B cell (primary cell): Measurements from ENCODE around the gene KCTD17. TPM values are rescaled to one million over a fixed set of nuclear protein-coding genes. Genes with fewer than 3 reads are reported as not detected.

Source experiments
- ATAC-seq: fragments of 200-7000 bp; cut with Tn5 transposase; one replicate; pipeline ENCODE4 v1.10.0; 2021; ENCODE audit warnings: low read depth, mild to moderate bottlenecking, moderate number of reproducible peaks, moderate library complexity
- CTCF ChIA-PET: fragments of 350-600 bp; sonication (Branson Sonifier 250); formaldehyde crosslinking; loops from one replicate; lab custom pipeline; 2021; ENCODE audit warnings: antibody characterized with exemption, inconsistent platforms; lab: Charles Lee
- POLR2A ChIA-PET: fragments of 350-600 bp; sonication (Branson Sonifier 250); formaldehyde crosslinking; loops from one replicate; lab custom pipeline; 2021; ENCODE audit warnings: antibody characterized with exemption; lab: Charles Lee
- DNase-seq: peaks from one replicate; pipeline ENCODE4 v3.0.0; 2013
- H2AFZ ChIP-seq: 2 replicates; pipeline ENCODE4 v1.6.1; 2012; ENCODE audit warnings: mild to moderate bottlenecking, low read depth, low read length; ENCODE audit not compliant: insufficient read depth, poor library complexity, severe bottlenecking
- H3K27ac ChIP-seq, 2 donors: 1 replicate in 1 of 2; 2 replicates in 1 of 2; pipeline ENCODE4 v1.5.1; 2012 to 2013; ENCODE audit warnings: low read length in 2 of 2, mild to moderate bottlenecking in 2 of 2, moderate library complexity in 1 of 2
- H3K27me3 ChIP-seq, 4 experiments: fragments of 200-600 bp in 1 of 4; sonication (generic) in 1 of 4; replicated peaks in 1 of 4; 1 replicate in 2 of 4; 2 replicates in 2 of 4; pipeline versions ENCODE4 v1.6.1 to v1.7.0; 2013 to 2016; ENCODE audit warnings: low read length in 3 of 4, mild to moderate bottlenecking in 2 of 4, mixed read lengths in 1 of 4, moderate library complexity in 1 of 4; ENCODE audit not compliant: insufficient read depth in 4 of 4, control insufficient read depth in 3 of 4; ENCODE audit errors: control extremely low read depth in 1 of 4
- H3K36me3 ChIP-seq, 2 experiments: replicated peaks in 1 of 2; 1 replicate in 1 of 2; 2 replicates in 1 of 2; pipeline versions ENCODE4 v1.6.1 to v1.7.1; 2013; ENCODE audit warnings: low read length in 1 of 2; ENCODE audit not compliant: insufficient read depth in 2 of 2, control insufficient read depth in 1 of 2; ENCODE audit errors: control extremely low read depth in 1 of 2, extremely low read depth in 1 of 2
- H3K4me1 ChIP-seq, 2 donors: fragments of 200-600 bp in 1 of 2; sonication (generic) in 1 of 2; 1 replicate in 1 of 2; 2 replicates in 1 of 2; pipeline versions ENCODE4 v1.5.1 to v1.6.1; 2013 to 2017; ENCODE audit warnings: low read length in 2 of 2; ENCODE audit not compliant: control insufficient read depth in 2 of 2, insufficient read depth in 2 of 2
- H3K4me2 ChIP-seq: replicated peaks from 2 replicates; pipeline ENCODE3; 2012; ENCODE audit warnings: mild to moderate bottlenecking, low read depth, low read length; ENCODE audit not compliant: poor library complexity, severe bottlenecking
- H3K4me3 ChIP-seq, 5 experiments: fragments of 200-600 bp in 1 of 5; sonication (generic) in 1 of 5; 1 replicate in 3 of 5; 2 replicates in 2 of 5; pipeline versions ENCODE4 v1.5.1 to v1.7.0; 2011 to 2016; ENCODE audit warnings: low read length in 4 of 5, mild to moderate bottlenecking in 4 of 5, low read depth in 2 of 5, control low read depth in 1 of 5, moderate library complexity in 1 of 5; ENCODE audit not compliant: insufficient read depth in 1 of 5; ENCODE audit errors: control extremely low read depth in 1 of 5, extremely low read depth in 1 of 5
- H3K79me2 ChIP-seq: fragments of 200-600 bp; sonication (generic); one replicate; pipeline ENCODE4 v1.6.0; 2016; ENCODE audit warnings: low read length; ENCODE audit not compliant: control insufficient read depth, insufficient read depth
- H3K9ac ChIP-seq: fragments of 200-600 bp; sonication (generic); 2 replicates; pipeline ENCODE4 v1.6.1; 2017; ENCODE audit warnings: mild to moderate bottlenecking, low read length, moderate library complexity
- H3K9me3 ChIP-seq, 3 donors: one replicate each; pipeline versions ENCODE4 v1.6.1 to v1.7.1; 2013; ENCODE audit warnings: low read length in 2 of 3; ENCODE audit not compliant: control insufficient read depth in 2 of 3, insufficient read depth in 1 of 3; ENCODE audit errors: control extremely low read depth in 1 of 3
- H4K20me1 ChIP-seq: 2 replicates; pipeline ENCODE4 v1.6.0; 2012; ENCODE audit warnings: mild to moderate bottlenecking, low read length; ENCODE audit not compliant: insufficient read depth, control insufficient read depth, poor library complexity, severe bottlenecking
- H3K27ac Mint-ChIP-seq: one replicate; pipeline ENCODE4 v1.8.0; 2021; ENCODE audit warnings: mixed read lengths
- H3K27me3 Mint-ChIP-seq: one replicate; pipeline ENCODE4 v1.8.0; 2021; ENCODE audit warnings: mixed read lengths
- H3K4me1 Mint-ChIP-seq: one replicate; pipeline ENCODE4 v1.8.0; 2021; ENCODE audit warnings: mixed read lengths
- H3K4me3 Mint-ChIP-seq: one replicate; pipeline ENCODE4 v1.8.0; 2021; ENCODE audit warnings: mixed read lengths
- H3K9me3 Mint-ChIP-seq: one replicate; pipeline ENCODE4 v1.8.0; 2022; ENCODE audit warnings: mixed read lengths; ENCODE audit not compliant: insufficient read depth
- EZH2 ChIP-seq: IDR thresholded peaks from 2 replicates; pipeline ENCODE4 v1.6.1; 2012; ENCODE audit warnings: borderline replicate concordance, low read depth, mild to moderate bottlenecking, moderate library complexity, low read length; ENCODE audit not compliant: insufficient read depth, poor library complexity, severe bottlenecking
- WGBS: methylation state at CpG from one replicate; pipeline ENCODE4 v1.1.5; 2013; ENCODE audit warnings: missing lambda C conversion rate; ENCODE audit not compliant: insufficient coverage; 5-methylcytosine and 5-hydroxymethylcytosine counted together
- intact Hi-C: fragments of 100-400 bp; cut with micrococcal nuclease; formaldehyde crosslinking; loops from one replicate; pipeline ENCODE4 v1.10.0; 2022
- polyA plus RNA-seq: library from polyadenylated mRNA; depleted of rRNA; stranded (reverse); fragments of >200 nt; gene quantifications from 2 replicates; pipeline ENCODE4 v1.2.3, GENCODE V29; 2012
- total RNA-seq, 2 donors: library from RNA; stranded (reverse); fragments of 120-200 nt in 1 of 2; gene quantifications; 1 replicate in 1 of 2; 2 replicates in 1 of 2; pipeline versions ENCODE4 v1.2.3 to v1.2.4, GENCODE V29; 2013 to 2022
- TF ChIP-seq, protein P1 (sequence below): fragments of 200-600 bp; IDR thresholded peaks from one replicate; pipeline ENCODE4 v1.8.0; 2022; ENCODE audit warnings: antibody characterized with exemption, mild to moderate bottlenecking

The KCTD17 gene
- total and polyA plus RNA-seq, 2 donors (not counting 1 experiment from before 2014, with no cell fraction given), result 29.0 to 41.3 TPM

DNA sequence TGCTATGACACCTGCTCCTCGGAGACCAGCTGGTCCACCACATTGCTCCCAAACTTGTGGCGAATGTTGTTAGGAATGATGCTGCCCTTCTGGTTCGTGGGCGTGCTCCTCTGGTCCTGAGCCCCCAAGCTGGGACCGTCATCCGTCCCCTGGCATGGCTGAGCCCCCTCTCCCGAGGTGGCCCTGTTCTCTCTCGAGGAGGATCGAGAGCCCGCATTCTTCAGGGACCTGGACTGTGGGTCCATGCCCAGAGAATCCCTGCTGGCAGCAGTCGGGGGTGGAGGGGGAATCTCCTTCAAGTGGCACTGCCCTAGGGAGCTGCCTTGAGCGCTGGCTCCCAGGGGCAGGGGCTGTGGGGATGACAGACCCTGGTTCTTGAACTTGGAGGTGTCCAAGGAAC is 49.7 kb upstream of the KCTD17 start:
- TF ChIP-seq, protein P1, sequence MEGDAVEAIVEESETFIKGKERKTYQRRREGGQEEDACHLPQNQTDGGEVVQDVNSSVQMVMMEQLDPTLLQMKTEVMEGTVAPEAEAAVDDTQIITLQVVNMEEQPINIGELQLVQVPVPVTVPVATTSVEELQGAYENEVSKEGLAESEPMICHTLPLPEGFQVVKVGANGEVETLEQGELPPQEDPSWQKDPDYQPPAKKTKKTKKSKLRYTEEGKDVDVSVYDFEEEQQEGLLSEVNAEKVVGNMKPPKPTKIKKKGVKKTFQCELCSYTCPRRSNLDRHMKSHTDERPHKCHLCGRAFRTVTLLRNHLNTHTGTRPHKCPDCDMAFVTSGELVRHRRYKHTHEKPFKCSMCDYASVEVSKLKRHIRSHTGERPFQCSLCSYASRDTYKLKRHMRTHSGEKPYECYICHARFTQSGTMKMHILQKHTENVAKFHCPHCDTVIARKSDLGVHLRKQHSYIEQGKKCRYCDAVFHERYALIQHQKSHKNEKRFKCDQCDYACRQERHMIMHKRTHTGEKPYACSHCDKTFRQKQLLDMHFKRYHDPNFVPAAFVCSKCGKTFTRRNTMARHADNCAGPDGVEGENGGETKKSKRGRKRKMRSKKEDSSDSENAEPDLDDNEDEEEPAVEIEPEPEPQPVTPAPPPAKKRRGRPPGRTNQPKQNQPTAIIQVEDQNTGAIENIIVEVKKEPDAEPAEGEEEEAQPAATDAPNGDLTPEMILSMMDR, result no peak
- TF ChIP-seq EZH2, result no peak
- H3K4me2 ChIP-seq, result no peak overlapping the region
- ChIA-PET POLR2A (no interaction called here), CTCF (no interaction called here)
- DNase-seq (no peak), ATAC-seq (no peak)
- H3K27ac ChIP-seq, result no peak overlapping the region
- Mint-ChIP-seq H3K4me3 (no peak overlapping the region), H3K27ac (no peak overlapping the region), H3K4me1 (no peaks in the 10 kb centered on the region), H3K27me3 (peaks cover 38% of the 10 kb centered on the region), H3K9me3 (no peaks in the 10 kb centered on the region)
- H3K79me2 ChIP-seq, result no peaks in the 10 kb centered on the region
- H3K9ac ChIP-seq, result no peak overlapping the region
- 94% methylated on average over 12 of the region's 12 CpGs for WGBS
- peaks cover 0 to 13% (median 6%) of the 10 kb centered on the region in 4 experiments for H3K27me3 ChIP-seq
- H4K20me1 ChIP-seq, result no peaks in the 10 kb centered on the region
- no peak overlapping the region for H3K4me3 ChIP-seq
- H2AFZ ChIP-seq, result no peak overlapping the region
- peaks cover 0 to 5% (median 4%) of the 10 kb centered on the region in 3 donors for H3K9me3 ChIP-seq
- no peaks in the 10 kb centered on the region for H3K4me1 ChIP-seq
- intact Hi-C loops, result no loop called here
- no peaks in the 10 kb centered on the region for H3K36me3 ChIP-seq

DNA sequence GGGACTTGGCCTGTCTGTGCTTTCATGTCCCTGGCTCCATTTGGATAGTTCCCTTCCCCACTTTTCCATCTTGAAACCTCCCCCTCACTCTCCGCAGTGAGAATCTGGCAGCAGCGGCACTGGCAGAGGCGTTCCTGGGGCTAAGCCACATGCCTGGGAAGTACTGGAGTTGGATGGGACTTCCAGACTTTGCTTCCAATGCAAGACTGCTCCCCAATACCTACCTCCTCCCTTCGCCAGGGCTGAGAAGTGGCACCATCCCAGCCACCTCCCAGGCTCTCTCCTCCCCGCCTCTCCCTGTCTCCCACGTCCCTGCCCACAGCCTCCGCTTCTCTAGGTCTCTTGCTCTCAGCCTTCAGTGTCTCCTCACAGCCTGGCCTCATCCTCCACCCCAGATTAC is 48.9 kb upstream of the KCTD17 start:
- Histone ChIP-seq H3K9ac (no peak overlapping the region), H3K4me1 (no peaks in the 10 kb centered on the region), H3K27ac (no peak overlapping the region), H2AFZ (no peak overlapping the region), H4K20me1 (no peaks in the 10 kb centered on the region), H3K36me3 (no peaks in the 10 kb centered on the region), H3K4me2 (no peak overlapping the region), H3K27me3 (peaks cover 0 to 16% (median 7%) of the 10 kb centered on the region in 4 experiments), H3K79me2 (no peaks in the 10 kb centered on the region), H3K9me3 (peaks cover 0 to 5% (median 4%) of the 10 kb centered on the region in 3 donors), H3K4me3 (no peak overlapping the region)
- ATAC-seq (no peak), DNase-seq (no peak)
- TF ChIP-seq, protein P1, result no peak
- no peak for TF ChIP-seq EZH2
- ChIA-PET POLR2A (no interaction called here), CTCF (no interaction called here)
- peaks cover 35% of the 10 kb centered on the region for H3K27me3 Mint-ChIP-seq
- no peaks in the 10 kb centered on the region for H3K9me3 Mint-ChIP-seq
- H3K4me1 Mint-ChIP-seq, result no peaks in the 10 kb centered on the region
- H3K27ac Mint-ChIP-seq, result no peak overlapping the region
- intact Hi-C loops, result no loop called here
- no peak overlapping the region for H3K4me3 Mint-ChIP-seq
- WGBS, result 82% methylated on average over 2 of the region's 7 CpGs
